TTC549 (cell line): ENCODE results near the gene TBC1D32.
"Not testable (repeated sequence)": the region's sequence is repeated elsewhere in the genome, so short reads cannot be mapped to it uniquely, and the experiment has no call there.

ENCODE experiments used
- FAIRE-seq: peaks from 2 replicates; lab custom pipeline; 2012; peaks lifted over from hg19 to GRCh38; lab: Jason Lieb, UNC

The TBC1D32 gene

GRCh38 chr6:121319603-121320002, 14.7 kb downstream of the TBC1D32 start:
- no peak for FAIRE-seq

- FAIRE-seq = peak; percentile 97
Measured at GRCh38 chr6:121319112-121319553, 15.1 kb downstream of the TBC1D32 start.

- no peak for FAIRE-seq
Measured at GRCh38 chr6:121314381-121315112, 19.7 kb downstream of the TBC1D32 start.

GRCh38 chr6:121311814-121312213, 22.5 kb downstream of the TBC1D32 start:
- FAIRE-seq = not testable (repeated sequence)

GRCh38 chr6:121310495-121310894, 23.8 kb downstream of the TBC1D32 start:
- FAIRE-seq = no peak

GRCh38 chr6:121309768-121310469, 24.4 kb downstream of the TBC1D32 start:
- FAIRE-seq = no peak

- peak; percentile 73 for FAIRE-seq
Measured at GRCh38 chr6:121305957-121306607, 28.2 kb downstream of the TBC1D32 start.

- FAIRE-seq = no peak
Measured at GRCh38 chr6:121302882-121303281, 31.4 kb downstream of the TBC1D32 start.

- not testable (repeated sequence) for FAIRE-seq
Measured at GRCh38 chr6:121301156-121301555, 33.1 kb downstream of the TBC1D32 start.

GRCh38 chr6:121297694-121298093, 36.6 kb downstream of the TBC1D32 start:
- no peak for FAIRE-seq

GRCh38 chr6:121285041-121285440, 49.2 kb downstream of the TBC1D32 start:
- FAIRE-seq = no peak

- no peak for FAIRE-seq
Measured at GRCh38 chr6:121274666-121275295, 59.5 kb downstream of the TBC1D32 start.

GRCh38 chr6:121263742-121264141, 70.5 kb downstream of the TBC1D32 start:
- no peak for FAIRE-seq

- no peak for FAIRE-seq
Measured at GRCh38 chr6:121260651-121261102, 73.6 kb downstream of the TBC1D32 start.

GRCh38 chr6:121247386-121247785, 86.9 kb downstream of the TBC1D32 start:
- no peak for FAIRE-seq

- no peak for FAIRE-seq
Measured at GRCh38 chr6:121242386-121242785, 91.9 kb downstream of the TBC1D32 start.

GRCh38 chr6:121237859-121238258, 96.4 kb downstream of the TBC1D32 start:
- no peak for FAIRE-seq

- no peak for FAIRE-seq
Measured at GRCh38 chr6:121236984-121237383, 97.3 kb downstream of the TBC1D32 start.

GRCh38 chr6:121235386-121235785, 98.9 kb downstream of the TBC1D32 start:
- FAIRE-seq = no peak

- no peak for FAIRE-seq
Measured at GRCh38 chr6:121223930-121224329, 110.3 kb downstream of the TBC1D32 start.

GRCh38 chr6:121223212-121223611, 111.1 kb downstream of the TBC1D32 start:
- no peak for FAIRE-seq

GRCh38 chr6:121222656-121223055, 111.6 kb downstream of the TBC1D32 start:
- peak; percentile 28 for FAIRE-seq

- no peak for FAIRE-seq
Measured at GRCh38 chr6:121216928-121217327, 117.4 kb downstream of the TBC1D32 start.
